Activated gamma-delta T cell (primary cell): ENCODE results near the gene CIAPIN1.
A peak's percentile ranks its signal among the peaks of the same experiment; 100 is the strongest.

Source experiments
- DNase-seq: peaks from one replicate; lab custom pipeline; 2025; lab: John Stamatoyannopoulos, UW
- total RNA-seq, 2 donors: gene quantifications; one replicate each; lab custom pipeline; 2026; lab: John Stamatoyannopoulos, UW

CIAPIN1 gene
- 38.6 to 40.3 reads per million in 2 donors for total RNA-seq

DNA sequence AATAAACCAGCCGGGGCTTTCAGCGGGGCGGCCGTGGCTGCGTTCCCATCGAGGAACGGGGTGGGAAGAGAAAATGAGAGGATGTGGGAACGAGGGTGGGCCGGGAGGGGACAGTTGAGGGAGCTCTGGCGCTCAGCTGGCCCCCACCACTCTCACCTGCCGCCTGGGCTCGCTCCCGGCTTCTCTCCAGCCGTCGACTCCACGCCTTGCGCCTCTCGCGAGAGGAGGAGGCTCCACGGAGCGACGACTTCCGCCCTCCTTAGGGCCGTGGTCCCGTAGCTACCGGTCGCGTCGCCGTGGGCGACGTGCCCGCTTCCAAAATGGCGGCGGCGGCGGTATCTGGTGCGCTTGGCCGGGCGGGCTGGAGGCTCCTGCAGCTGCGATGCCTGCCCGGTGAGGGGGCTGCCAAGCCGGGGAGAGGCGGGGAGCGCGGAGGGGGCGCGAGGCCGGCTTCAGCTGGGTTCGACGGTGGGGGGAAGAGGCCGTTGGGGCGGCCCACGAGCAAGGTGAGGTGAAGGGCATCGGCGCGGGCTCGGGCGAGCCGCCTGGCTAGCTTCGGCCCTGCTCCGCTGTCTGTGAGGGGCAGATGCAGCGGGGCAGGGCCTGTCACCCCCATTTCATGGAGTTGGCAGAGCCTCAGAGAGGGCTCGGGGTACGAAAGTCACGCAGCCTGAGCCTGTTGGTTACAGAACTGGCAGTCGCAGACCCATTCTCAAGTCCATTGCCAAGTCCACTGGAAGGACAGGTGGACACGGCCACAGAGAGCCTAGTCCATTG, at the start of gene CIAPIN1, which contains the start of gene COQ9:
CIAPIN1 (minus strand) TSS at position 200 of the 777 bp plus-strand sequence. CDS start 6,457 bp downstream, outside the sequence.
COQ9 (plus strand) TSS at position 294 of the 777 bp plus-strand sequence; CDS start at position 321, 27 bp downstream.
- peak; percentile 88 for DNase-seq

DNA sequence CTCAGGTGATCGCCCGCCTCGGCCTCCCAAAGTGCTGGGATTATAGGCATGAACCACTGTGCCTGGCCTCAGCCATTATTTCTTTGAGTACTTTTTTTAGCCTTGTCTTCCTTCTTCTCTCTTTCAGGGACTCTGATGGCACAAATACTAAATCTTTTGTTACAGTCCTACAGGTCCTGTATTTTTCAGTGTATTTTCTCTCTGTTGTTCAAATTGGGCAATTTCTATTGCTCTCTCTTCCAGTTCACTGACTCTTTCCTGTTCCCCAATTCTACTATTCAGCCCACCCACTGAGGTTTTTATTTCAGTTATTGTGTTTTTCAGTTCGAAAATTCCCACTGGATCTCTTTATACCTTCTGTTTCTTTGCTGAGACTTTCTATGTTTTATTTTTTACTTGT, 46.6 kb upstream of the CIAPIN1 start:
- no peak for DNase-seq

DNA sequence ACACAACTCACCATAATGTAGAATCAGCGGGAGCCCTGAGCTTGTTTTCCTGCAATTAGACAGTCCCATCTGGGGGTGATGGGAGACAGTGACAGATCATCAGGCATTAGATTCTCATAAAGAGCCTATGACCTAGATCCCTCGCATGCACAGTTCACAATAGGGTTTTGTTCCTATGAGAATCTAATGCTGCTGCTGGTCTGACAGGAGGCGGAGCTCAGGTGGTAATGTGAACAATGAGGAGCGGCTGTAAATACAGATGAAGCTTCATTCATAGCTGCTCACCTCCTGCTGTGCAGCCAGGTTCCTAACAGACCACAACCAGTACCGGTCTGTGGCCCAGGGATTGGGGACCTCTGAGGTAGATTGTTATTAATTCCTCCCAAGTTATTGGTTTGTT, 42.0 kb upstream of the CIAPIN1 start:
- no peak for DNase-seq

DNA sequence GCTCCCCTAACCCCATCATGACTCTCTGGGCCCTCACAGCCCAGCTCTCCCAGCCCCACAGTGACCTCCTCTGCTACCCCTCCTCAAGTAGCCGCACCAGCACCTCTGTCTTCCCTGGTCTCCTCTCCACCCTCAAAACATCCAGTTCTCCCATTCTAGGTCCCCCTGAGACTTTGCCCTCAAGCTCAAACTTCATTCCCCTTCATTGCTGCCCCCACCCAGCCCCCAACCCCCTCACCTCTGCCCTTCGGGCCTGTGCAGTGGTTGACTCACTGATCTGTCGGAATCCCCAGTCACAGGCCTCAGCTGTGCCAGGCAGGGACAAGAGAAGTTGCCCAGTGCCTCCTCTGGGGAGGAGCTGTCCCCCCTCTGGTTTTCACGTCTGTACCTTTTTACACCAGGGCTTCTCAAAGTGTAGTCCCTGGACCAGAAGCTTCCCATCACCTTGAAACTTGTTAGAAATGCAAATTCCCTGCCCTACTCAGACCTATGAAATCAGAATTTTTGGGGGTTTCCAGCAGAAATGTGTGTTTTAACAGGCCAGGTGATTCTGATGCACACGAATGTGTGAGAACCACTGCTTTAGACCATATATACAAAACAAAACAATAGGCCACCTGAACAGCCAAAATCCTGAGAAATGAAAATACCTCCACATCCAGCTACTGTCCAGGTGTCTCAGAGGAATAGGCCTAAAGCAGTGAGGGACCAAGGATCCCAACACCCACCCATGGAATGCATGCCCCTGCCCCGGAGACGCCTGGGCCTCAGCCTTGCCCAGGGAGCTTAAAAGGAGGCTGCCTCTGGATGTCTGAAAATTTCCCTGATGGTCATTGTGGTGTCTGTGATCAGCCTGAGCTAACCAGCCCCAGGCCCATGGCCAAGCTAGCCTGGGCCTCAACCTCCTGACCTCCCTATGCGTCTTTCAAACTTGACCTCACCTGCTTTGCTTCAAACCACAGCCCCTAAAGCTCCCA, 40.0 kb upstream of the CIAPIN1 start:
- DNase-seq: no peak

DNA sequence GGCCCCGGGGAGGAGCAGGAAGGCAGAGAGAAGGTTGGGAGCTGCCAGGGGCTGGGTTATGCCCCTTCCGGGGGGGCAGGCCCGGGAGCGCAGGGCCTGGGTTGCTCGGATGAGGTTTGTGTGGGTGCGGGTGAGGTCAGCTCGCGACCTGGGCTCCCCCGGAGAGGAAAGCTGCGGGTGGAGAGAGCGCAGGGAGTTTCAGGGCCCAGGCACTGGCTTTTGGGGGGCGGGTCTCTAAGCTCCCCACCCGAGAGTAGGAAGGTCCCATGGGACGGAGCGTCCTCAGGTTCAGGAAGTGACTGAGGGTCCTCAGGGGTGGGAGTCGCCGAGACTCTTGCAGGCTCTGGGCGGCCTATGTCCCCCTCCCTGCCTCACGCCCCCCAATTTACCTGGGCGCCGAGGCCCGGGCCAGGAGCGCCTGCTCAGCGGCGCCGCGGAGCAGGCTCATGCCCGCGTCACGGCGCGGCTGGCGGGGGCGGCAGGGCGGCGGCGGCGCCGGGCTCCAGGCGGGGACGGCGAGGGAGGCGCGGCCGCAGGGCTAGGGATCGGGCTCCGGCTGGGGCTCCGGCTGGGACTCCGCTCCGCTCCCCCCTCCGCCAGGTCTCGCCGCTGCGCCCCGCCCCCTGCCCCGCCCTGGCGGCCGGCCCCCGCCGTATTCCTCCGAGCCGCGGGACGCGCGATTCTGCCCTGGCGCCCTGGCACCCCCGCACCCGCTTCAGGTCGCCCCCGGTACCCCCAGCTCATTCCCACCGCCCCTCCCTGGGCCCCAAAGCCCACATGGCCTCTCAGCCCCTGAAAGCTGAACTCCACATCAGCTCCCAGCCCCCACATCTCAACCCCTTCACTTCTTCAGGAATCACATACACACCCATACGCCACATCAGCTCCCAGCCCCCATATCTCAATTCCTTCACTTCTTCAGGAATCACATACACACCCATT, 39.0 kb upstream of the CIAPIN1 start, which contains the start of gene DOK4:
DOK4 (minus strand) TSS at position 578 of the 942 bp plus-strand sequence. CDS start 6,986 bp downstream, outside the sequence.
- DNase-seq: peak; percentile 69

DNA sequence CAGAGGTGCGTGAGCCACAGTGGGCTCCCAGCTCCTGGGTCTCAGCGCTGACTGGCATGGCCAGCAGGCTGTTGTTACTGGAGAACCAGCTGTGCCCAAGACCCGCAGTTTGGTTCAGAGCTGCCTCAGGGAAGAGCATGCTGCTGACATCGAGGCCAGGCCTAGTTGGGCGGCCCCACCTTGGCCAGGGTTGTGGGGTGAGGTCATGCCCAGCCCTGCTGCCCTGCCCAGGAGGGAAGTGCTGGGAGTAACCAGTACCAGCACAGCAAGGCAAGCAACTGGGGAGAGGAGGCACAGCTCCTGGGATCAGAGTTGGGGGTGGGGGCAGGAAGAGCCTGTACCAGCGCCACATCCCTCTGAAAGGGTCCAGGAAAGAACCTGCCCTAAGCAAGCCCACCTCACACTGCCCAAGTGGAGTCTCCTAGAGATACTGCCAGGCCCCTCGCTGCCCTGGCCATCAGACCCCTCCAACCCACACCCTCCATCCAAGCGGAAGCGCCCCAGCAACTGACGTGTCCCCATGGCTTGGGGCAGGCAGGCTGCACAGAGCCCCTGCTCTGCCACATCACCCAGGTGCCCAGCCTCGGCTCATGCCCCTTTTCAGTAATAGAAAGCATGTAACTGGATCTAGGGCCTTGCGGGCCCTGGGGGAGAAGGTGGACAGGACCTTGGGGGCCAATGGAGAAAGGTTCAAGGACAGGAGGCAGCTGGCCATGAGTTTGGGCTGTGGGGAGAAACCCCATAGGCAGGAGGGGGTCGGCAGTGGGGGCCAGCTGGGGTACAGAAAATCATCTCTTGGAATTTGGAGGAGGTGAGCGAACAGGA, 38.1 kb upstream of the CIAPIN1 start:
- DNase-seq: no peak

DNA sequence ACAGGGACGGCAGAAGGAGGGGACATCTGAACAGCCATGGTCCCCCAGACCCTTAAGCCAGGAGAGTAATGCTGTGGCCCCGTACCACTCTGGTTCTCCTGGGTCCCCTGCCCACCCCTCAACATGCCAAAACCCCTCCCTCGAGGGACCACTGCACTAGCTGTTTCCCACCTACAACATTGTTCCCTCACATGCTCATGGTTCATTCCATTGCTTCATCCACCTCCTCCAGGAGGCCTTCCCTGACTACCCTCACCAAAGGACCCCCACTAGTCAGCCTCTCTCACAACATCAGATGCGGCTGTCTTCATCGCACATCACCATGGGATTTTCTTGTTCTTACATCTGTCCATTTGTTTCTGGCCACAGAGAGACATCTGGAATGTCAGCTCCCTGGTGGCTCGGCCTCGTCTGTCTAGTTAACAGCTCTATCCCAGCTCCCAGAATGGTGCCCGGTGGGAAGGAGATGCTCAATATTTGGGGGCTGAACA, 37.4 kb upstream of the CIAPIN1 start:
- DNase-seq: no peak

DNA sequence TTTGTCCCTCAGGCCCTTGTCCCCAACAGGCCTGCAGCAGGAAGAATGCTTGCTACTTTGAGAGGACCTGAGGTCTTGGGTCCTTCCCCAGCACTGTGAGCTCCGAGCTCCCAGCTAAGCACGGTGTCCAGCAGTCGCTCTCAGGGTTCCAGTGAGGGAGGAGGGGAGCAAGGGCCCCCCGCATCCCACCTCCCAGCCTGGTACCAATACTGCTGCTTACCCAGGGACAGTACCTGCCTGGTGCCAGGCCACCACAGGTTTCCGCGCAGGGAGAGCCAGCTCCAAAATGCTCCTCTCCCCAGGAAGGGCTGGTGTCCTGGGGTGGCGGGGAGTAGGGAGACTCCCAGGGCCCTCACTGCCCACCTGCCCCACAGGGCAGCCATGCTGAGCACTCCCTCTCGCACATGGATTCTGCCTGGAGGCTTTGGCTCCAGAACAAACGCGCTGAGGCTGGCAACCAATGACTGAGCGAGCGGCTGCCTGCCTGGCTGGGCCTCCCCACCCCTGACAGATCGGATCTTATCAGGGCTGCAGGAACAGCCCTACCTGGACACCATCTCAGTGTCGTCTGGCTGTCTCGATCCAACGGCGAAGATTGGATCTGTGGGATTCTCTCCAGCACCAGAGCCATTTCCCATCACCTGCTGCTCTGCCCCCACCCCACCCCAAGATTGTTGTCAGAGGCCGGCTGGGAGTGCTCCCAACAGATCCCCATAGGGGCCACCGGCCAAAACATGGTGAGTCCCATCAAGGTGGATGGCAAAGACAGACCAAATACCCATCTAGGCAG, 36.7 kb upstream of the CIAPIN1 start:
- no peak for DNase-seq

DNA sequence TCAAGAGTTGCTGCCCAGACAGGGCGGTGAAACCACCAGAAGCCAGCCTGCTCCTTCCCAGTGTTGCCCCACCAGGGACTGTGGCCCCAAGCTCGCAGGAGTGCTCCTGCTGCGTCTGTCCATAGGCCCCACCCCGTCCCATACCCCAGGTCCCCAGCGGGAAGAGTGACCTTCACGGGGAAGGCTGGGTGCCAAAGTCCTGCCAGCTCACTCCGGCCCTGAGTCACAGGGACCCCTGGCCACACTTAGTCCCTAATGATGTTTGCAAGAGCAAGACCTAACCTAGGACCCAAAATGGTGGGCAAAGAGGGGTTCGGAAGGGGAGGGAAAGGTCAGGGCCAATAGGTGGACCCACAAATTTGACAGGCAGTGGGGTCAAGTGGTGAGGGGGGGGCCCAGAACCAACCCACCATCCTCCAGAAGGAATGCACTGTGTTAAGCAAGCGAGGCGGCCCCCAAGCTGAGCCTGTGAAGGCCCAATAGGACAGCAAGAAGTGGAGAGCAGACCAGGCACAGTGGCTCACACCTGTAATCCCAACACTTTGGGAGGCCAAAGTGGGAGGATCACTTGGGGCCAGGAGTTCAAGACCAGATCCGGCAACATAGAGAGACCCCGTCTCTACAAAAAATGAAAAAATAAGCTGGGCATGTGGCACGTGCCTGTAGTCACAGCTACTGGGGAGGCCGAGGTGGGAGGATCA, 35.8 kb upstream of the CIAPIN1 start:
- no peak for DNase-seq

DNA sequence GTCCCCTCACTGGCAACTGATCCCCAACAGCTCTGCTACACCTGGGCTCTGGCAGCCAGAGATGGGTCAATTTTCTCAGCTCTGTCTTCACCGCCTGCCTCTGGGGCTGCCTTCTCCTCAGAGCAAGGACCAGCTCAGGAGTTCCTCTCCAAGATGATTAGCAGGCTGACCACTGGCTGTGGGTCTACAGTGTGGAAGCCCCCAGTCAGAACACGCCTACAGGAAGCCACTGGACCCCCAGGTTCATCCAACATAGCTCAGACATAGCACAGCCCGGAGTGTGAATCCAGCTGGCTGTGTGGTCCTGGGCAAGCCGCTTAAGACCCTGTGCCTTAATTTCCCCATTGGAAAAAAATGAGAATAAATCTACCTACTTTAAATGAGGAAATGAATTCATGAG, 34.2 kb upstream of the CIAPIN1 start:
- DNase-seq: no peak

DNA sequence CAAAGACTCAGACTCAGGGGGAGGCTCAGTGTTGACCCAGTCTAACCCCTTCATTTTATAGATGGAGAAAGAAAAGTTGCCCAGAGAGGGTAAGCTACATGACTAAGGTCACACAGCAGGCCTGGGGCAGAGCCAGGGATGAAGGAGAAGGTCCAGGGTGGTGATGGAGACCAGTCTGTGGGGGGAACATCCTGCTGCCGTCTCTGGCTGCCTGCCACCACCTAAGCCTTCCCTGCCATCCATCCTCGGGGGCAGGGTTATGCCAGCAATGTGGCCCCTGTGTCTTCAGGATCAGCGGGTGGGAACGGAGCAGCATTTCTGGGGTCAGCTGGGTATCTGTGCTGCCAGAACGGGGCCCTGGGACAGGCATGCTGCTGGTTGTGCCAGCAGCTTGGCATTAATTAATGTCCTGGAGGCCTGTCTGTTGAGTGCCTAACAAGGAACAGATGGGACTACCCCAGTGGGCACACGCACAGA, 33.6 kb upstream of the CIAPIN1 start:
- no peak for DNase-seq

DNA sequence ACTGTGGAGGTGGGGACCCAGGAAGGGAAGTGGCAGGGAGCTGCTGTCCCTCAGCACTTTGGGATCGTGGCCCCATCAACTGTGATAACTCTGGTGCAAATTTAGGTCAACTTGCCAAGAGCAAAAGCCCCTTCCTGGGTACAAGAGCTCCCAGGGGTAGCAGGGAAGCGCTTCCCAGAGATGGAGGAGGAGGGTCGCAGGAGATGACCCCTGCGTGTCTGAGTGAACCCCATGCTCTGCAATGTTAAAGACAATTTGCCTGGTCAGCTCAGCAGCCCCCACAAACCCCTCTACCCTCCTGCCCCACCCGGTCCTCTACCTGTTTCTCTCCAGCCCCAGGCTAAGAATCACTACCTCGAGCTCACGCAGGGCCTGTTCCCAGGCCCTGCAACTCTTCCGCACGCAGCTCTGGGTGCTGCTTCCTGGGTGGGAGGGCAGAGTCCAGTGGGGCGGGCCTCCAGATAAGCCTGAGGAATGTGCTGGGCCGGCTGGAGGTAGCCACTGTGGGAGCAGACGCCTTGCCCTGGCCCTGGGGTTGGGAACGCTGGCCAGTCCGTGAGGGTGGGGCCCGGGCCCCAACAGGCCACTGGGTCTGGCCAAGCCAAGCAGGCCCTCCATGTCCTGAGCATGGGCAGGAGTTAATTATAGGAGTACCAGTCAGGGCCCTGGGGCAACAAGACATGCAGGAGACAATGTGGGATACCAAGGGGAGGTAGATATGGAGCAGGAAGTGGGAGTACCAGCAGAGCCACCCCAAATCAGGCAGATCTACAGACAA, 33.0 kb upstream of the CIAPIN1 start:
- DNase-seq: no peak

DNA sequence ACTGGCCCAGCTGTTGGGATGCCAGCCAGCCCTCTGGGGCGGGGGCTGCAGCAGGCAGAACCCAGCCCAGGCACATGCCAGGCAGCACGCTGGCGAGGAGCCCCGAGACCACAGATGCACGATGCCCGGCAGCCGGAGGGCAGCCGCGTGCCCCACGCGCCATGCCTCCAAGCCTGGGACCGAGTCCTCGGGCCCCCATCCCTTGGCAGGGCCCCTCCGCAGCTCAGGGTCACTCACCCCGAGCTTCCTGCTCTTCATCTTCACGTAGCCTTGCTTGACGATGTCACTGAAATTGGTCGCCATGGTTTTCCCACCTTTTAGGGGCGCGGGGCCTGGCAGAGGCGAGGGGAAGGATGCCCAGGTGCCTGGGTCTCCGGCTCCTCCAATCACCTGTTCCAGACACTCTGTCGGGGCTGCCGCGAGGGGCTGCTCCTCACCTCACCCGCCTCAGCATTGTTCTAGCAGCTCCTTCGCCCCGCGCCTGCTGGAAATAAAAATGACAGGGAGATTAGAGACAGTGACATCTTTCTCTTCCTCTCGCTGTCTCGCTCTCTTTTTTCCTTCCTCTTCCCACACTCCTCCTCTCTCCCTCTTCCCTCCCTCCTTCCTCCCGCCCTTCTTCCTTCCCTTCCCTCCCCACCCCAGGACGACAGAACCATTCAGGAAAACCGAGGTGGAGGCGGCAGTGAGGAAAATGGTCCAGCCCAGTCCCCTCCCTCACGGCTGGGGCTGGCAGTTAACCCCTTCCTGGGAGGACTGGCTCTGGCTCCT, 32.2 kb upstream of the CIAPIN1 start:
- no peak for DNase-seq

DNA sequence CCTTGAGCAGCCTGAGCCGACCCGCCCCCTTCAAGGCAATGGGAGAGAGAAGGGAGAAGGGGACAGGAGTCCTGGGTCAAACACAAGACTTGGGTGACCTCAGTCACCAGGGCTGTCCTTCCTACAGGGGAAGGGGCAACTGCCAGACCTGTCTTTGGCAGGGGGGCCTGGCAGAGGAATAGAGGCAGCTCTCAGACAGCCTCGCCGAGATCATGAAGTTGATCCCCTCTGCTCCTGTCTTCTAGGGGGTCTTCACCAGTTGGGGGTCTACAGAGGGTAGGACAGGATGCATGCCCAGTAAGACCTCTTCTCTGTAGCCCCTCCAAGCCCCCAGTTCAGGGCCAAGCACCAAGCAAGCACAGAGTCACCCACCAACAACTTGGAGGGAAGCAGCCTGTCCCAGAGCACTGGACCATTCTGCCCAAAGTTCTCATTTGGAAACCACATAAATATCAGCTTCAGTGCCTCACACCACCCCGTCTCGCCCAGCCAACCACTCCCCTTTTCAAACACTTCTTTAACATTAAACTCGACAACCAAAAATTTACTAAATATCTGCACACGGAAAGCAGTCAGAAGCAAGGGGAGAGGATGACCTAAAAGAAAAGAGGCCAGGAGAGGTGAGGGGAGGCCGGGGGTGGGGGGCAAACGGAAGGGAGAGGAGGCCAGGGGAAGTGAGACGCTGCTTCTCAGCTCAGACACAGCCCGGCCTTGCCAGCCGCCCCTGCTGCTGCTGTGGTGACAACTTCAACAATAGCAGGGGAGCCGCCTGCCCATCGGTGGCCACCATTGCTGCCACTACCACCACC, 31.4 kb upstream of the CIAPIN1 start:
- DNase-seq: no peak

DNA sequence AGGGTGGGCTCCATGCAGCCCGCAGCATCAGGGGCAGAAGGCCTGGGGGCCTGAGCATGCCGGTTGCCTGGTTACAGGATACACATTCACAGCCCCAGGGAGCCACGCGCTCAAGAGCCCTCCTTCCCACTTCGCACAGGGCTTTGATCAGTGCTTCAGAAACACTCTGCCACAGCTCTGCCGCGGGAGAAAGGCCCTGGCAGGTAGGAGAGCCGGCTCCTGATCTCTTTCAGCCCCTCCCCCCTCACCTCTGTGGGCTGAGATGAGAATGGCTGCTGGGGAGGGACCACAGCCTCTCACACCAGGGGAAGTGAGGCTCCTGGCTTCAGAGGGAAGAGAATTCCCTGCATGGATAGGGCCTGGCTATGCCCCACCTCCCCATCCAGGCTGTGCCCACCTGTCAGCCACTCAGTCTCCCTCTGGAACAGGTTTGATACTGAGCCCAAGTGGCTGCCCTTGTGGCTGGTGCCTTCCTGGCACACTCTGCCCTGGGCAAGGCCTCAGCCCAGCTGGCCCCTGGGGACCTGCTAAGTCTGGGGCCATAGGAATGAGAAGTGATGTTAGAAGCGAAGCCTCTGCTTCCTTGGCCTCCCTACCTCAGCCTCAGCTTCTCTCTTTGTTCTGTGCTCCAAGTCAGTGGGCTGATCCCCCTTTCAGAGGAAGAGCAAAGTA, 30.5 kb upstream of the CIAPIN1 start:
- DNase-seq: no peak
